SW 1271 (cell line): ENCODE results near the gene MORF4L1.
"Not testable (repeated sequence)": the region's sequence is repeated elsewhere in the genome, so short reads cannot be mapped to it uniquely, and the experiment has no call there.

ENCODE experiments used
- DNase-seq, 2 experiments: peaks; one replicate each; lab custom pipeline; 2025; lab: John Stamatoyannopoulos, UW

Gene MORF4L1

GRCh38 chr15:78872155-78872971 is at the start of gene MORF4L1:
Gene MORF4L1 (plus strand): TSS chr15:78872890. CDS start chr15:78873018, 128 bp downstream.
- peak; percentile 85 to 95 for DNase-seq

GRCh38 chr15:78828920-78829319 is 43.8 kb upstream of the MORF4L1 start:
- no peak for DNase-seq

- DNase-seq, result no peak
These were observed 42.0 kb upstream of the MORF4L1 start for GRCh38 chr15:78830514-78831228.

- DNase-seq, result no peak
These were observed 41.2 kb upstream of the MORF4L1 start for GRCh38 chr15:78831229-78832207.

GRCh38 chr15:78836333-78836732 is 36.4 kb upstream of the MORF4L1 start:
- DNase-seq, result no peak

- DNase-seq, result no peak
These were observed 35.6 kb upstream of the MORF4L1 start for GRCh38 chr15:78837131-78837530.

- DNase-seq, result no peak
These were observed 35.1 kb upstream of the MORF4L1 start for GRCh38 chr15:78837543-78837942.

- no peak for DNase-seq
These were observed 34.2 kb upstream of the MORF4L1 start for GRCh38 chr15:78838489-78838888.

- DNase-seq, result not testable (repeated sequence)
These were observed 33.5 kb upstream of the MORF4L1 start for GRCh38 chr15:78839151-78839550.

GRCh38 chr15:78840661-78841375 is 31.9 kb upstream of the MORF4L1 start:
- DNase-seq, result no peak

- no peak for DNase-seq
These were observed 31.3 kb upstream of the MORF4L1 start for GRCh38 chr15:78841376-78841706.

- no peak for DNase-seq
These were observed 30.8 kb upstream of the MORF4L1 start for GRCh38 chr15:78841891-78842290.

GRCh38 chr15:78842519-78842918 is 30.2 kb upstream of the MORF4L1 start:
- no peak for DNase-seq

- DNase-seq, result not testable (repeated sequence)
These were observed 25.8 kb upstream of the MORF4L1 start for GRCh38 chr15:78846906-78847305.

GRCh38 chr15:78847387-78847906 is 25.2 kb upstream of the MORF4L1 start:
- DNase-seq, result not testable (repeated sequence)

GRCh38 chr15:78850352-78850751 is 22.3 kb upstream of the MORF4L1 start:
- DNase-seq, result no peak

- no peak for DNase-seq
These were observed 21.5 kb upstream of the MORF4L1 start for GRCh38 chr15:78850941-78851755.

- DNase-seq, result no peak
These were observed 19.2 kb upstream of the MORF4L1 start for GRCh38 chr15:78853500-78853899.

GRCh38 chr15:78854833-78855372 is 17.8 kb upstream of the MORF4L1 start:
- no peak for DNase-seq

GRCh38 chr15:78855746-78856145 is 16.9 kb upstream of the MORF4L1 start:
- no peak for DNase-seq
